GM21390 (cell line): ENCODE data around the gene TNFRSF11A.

Experiments used
- ATAC-seq: cut with Tn5 transposase; IDR thresholded peaks from one replicate; pipeline ENCODE4 v1.9.1; 2021; ENCODE audit not compliant: unreplicated experiment

The TNFRSF11A gene

DNA sequence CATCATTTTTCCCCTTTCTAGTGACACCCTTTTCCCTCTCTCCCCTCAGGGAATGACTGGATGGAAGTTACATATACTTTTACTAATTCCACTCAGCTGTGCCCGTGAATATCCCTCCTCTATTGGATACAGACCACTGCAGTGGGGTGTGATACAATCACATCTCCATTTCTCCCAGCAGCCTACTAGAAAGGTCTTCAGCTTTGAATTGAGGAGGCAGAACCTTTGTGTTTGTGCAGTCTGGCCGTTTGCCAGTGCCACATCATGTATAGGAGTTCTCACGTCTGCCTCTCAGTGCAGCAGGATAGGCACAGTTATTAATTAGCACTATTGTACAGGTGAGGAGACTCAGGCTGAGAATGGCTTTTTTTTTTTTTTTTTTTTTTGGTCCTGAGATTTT is 16.4 kb downstream of the TNFRSF11A start:
- ATAC-seq: no peak

DNA sequence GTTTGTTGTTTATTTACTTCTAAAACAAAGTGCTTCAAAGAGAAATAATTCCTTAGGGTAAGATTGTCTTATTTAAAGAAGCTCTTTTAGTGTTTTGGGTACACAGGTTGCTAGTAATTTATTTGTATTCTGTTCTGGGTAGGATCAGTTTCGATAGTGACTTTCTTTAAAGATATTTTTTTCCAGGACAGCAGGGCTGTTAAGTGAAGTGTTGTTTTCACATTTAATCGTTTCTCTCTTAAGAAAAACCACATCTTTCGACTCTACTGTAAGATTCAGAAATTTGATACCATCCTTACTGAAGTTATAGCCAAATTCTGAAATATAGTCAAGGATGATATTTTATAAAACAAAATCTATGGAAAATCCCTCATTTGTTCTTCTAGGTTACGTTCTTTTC is 17.8 kb downstream of the TNFRSF11A start:
- no peak for ATAC-seq

DNA sequence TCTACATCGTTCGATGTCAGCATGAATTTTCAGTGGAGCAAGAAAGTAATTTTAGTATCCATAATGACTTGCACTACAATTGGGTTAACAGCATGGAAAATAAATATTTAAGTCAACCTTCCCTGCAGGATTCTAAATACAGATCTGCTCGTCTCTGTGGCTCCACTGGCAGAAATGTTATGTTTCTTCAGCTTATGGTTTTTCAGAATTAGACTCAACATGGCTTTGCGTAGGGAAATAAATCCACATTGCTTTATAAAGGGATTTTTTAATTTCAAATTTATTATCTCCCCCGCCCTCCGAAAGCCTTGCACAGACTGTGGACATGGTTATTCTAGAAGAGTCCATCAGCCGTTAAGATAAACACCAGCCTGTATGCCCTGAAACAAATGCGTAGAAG is 18.2 kb downstream of the TNFRSF11A start:
- no peak for ATAC-seq

DNA sequence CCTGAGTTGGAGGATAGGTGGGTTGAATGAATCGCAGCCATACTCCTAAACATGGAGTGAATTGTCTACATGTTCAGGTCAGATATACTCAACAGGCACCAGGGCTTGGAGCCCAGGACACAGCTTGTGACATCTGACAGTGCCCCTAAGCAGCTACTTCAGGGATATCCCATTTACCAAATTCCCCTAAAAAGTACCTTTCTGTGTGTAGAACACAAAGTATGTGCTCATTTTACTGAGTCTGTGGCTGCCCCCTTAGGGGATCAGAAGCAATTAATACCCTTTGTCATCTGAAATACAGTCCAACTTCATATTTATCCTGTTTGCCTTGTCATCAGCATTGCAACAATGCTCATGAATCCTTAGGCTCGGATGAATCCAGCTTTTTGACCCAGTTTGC is 20.8 kb downstream of the TNFRSF11A start:
- ATAC-seq: no peak

DNA sequence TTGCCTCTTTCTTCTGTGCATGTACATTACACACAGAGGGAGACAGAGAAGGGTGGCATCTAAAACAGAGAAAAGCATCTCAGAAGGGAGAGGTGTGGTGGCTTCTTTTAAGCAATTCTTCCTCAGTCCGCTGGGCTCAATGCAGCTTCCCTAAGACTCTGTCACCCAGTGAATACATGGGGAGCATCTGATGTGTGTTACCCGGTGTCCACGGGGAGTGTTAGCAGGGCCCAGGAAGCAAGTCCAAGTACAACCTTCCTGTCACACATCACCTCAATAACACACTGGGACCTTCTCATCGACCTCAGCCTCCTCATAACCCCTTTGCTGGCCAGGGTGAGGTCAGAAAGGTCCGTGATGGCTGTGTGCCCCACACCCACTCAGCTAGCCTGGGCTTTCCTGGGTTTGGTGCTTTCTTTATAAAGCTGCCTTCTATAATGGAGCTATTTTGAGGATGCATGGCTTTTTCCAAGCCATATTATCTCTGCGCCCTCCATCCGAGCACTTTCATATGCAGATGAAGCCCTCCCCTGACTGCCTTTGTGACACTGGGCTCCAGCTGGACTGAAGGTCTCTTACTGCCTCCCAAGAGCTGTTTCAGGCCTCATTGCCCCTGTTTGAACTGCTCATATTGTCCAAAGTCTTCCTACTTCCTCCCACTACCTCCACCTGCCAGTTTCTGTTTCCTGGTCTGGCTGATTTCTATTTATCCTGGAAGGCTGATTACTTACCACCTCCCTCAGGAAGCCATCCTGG is 21.4 kb downstream of the TNFRSF11A start:
- ATAC-seq: no peak

DNA sequence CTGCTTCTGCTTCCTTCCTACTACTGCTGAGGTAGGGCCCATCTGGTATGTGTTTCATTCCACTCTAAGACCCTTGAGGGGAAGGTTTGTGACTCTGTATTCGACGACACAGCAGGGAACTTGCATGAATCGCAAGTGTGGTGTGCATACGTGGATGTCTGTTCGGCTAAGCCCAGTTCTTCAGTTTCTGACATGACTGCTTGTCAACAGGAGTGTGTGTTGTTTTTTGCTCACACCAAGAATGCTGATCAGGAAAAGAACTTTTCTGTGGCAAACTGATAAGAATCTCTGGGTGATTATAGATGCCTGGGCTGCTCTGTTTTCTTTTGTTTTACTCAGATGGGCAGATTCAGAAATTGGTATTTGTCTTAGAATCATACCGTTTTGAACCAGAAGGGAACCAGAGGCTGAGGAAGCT is 22.0 kb downstream of the TNFRSF11A start:
- no peak for ATAC-seq

DNA sequence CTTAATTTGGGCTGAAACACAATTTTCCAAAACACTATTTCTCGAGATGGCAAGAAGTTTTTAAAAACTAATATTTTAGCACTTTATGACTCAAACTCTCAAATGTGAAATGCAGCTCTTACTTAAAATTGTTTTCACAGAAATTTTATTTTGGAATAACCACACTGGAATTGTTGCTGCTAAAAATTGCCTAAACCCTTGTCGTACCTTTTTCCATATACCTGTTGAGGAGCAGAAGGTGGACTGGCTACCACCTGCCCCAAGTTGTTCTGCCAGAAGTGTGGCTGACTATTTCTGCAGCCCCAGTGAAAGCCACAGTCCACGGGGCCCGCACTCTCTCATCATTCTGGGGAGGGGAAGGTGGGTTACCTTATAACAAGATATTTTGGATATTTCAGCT is 23.4 kb downstream of the TNFRSF11A start:
- ATAC-seq: no peak

DNA sequence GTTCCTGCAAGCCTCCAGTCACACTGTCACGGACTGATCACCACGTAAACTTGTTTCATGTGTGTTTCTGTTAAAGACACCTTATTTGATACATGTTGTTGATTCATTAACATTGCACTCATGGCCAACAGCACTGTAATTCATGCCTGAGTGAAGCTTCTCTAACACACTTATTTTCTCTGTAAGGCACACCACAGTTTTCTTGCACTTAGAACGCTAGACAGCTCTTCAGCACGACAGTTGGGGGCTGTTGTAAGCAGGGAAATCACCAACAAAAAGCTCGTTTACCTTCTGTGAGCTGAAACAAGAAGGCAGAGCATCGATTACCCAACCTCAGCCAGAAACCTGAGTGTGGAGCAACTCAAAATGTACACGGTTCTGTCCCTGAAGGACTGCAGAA is 28.1 kb downstream of the TNFRSF11A start:
- no peak for ATAC-seq

DNA sequence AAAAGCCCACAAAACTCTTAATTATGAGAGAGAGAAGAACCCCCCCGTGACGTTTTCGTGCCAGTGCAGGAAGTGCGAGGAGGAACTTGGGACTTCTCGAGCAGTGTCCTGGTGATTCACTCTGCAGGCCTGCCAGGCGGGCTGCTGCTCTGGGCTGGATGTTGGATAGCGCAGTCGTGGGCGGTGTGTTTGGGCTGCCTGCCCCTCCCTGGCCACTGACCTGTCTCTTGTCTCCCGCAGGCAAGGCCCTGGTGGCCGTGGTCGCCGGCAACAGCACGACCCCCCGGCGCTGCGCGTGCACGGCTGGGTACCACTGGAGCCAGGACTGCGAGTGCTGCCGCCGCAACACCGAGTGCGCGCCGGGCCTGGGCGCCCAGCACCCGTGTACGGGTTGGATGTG is 29.0 kb downstream of the TNFRSF11A start:
- ATAC-seq: no peak

DNA sequence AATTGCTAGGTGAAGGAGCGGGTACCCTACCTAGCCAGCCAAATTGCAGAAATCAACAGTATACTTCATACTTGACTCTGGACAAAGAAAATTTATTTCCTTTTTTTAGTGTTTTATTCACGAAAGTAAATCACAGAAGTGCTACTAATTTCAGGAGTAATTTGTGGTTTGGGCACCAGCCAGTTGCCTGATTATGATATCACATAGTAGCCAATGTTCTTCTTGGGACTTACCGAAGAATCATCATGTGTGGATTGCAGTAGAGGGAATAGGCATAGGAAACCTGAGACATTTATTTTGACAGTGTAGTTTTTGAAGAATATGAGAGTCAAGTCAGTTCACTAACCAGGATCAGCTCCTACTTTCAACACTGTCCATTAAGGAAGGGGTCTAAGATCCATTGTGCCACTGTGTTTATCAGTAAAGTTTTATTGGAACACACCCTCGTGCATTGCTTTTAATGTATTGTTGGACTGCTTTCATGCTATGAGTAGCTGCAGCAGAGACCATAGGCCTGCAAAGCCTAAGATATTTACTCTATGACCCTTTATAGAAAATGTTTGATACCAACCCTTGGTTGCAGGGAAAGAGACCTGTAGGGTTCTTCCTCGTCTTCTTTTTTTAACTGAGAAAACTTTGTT is 32.1 kb downstream of the TNFRSF11A start:
- no peak for ATAC-seq

DNA sequence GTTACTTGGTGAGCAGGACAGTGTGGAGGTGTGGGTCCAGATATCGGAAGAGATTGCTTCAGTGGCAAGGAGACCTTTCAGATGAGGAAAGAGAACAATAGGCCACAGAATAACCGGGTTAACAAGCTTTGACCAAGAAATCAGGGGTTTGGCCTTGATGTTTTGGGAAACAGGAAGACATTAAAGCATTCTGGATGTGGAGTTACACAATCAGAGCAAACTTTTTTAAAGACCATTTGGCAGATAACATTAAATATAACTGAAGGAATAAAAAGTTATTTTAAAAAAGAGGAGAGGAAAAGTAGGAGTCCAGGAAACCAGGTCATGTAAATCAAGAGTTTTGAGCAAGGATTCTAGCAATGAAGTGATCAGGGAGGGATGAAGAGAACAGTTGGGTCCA is 35.7 kb downstream of the TNFRSF11A start:
- ATAC-seq: no peak

DNA sequence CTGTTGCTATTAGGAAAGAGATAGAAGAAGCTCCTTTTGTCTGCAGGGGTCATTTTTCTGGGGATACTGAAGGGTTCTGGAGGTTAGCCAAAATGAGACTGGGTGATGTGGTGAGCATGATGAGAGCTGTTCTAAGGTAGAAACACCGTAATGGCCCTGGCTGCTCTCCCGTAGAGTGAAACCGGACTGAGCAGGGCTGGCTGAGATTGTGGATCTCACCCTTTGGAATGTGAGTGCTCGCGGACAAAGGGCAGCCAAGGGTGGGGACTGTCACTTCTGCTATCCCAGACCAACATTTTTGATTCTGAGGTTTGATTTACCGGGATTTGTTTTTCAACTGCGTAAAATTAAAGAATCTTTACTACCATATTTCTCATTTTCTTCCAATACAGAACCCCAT is 36.2 kb downstream of the TNFRSF11A start:
- no peak for ATAC-seq

DNA sequence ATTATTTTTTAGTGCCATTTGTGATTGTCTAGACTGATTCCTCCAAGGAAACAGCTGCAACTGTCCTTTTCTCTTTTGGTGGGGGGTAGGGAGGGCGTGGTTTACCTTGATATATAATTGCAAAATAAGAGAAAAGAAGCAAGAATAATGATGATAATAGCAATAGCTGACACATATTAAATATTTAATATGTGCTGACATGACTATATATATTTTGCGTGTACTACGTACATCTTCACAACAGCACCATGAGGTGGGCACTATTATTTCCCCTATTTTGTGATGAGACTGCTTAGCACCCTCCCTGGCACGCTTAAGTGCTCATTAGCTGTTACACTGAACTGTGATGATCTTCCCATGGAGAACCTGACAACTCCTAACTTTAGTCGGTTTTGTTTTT is 39.4 kb downstream of the TNFRSF11A start:
- ATAC-seq: no peak

DNA sequence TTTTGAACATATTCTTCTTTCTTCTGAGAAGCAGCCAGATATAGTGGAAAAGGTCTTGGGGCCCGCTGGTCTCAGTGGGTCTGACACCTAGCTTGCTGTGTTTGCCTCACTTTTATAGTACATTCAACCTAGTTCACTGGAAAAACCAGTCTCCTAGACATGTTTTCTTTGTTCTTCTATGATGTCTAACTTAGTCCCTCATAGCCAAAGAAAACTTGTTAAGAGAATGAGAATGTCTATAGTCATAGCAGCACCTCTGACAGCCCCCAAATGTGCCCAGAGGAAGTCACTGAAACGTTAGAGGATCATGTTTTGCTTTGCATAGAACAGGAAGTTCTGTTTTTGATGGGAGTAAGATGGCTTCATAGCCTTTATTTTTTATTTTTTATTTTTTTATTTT is 40.3 kb downstream of the TNFRSF11A start:
- ATAC-seq: no peak

DNA sequence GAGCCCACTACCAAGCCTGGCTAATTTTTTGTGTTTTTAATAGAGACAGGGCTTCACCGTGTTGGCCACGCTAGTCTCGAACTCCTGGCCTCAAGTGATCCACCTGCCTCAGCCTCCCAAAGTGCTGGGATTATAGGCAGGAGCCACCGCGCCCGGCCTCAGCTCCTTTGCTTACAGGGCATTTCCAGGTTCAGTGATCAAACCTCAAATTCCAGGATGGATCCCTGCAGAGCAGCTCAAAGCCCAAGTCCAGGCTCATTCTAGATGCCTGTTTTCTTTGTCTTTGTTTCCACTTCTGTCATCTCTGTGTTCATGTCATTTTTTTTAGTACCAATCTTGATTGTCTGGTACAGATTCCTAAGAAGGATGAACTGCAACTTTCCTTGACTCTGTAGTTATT is 41.9 kb downstream of the TNFRSF11A start:
- no peak for ATAC-seq

DNA sequence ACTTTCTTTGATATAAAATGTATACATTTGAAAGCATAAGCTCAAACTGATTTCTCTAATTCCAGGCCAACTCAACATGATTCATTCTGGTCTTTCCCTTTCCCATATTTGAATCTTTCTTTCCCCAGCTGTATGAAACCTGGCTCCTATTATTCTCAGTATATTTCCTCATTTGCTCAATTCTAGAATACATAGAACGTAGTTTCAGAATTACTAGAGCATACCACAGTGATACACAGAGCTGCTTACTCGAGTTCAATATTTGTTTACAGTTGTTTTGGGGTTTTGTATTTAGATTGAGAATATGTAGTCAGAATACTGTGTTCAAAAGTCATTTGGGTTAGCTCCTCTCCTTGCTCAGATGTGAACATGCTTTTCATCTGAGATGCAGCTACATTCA is 43.0 kb downstream of the TNFRSF11A start:
- peak; percentile 69 for ATAC-seq

DNA sequence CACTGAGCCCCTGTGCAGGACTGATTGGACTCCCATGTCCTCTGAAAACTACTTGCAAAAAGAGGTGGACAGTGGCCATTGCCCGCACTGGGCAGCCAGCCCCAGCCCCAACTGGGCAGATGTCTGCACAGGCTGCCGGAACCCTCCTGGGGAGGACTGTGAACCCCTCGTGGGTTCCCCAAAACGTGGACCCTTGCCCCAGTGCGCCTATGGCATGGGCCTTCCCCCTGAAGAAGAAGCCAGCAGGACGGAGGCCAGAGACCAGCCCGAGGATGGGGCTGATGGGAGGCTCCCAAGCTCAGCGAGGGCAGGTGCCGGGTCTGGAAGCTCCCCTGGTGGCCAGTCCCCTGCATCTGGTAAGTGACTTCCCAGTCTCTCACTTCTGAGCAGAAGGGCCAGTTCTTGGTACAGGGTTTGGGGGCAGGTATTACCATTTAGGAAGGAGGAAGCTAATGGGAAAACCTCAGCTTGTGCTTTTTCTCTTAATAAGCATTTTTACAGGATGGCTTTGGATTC is 44.1 kb downstream of the TNFRSF11A start:
- no peak for ATAC-seq

DNA sequence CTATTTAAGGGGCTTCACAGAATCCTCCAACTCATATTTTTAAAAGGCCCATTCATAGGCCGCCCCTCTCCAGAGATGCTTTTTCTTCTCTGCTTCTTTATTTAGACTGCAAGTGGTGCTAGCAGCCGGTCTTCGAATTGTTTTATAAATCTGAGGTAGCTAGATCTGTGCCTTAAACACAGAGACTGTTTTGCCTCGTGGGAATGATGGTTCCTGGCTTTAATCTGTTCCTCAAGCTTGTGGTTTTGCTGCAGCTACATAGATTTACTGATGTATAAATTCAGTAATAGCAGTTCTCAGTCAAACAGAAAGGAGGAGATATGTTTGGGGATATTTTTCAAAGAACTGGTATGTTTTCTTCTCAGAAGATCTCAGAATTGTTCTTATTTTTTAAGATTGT is 45.3 kb downstream of the TNFRSF11A start:
- no peak for ATAC-seq

DNA sequence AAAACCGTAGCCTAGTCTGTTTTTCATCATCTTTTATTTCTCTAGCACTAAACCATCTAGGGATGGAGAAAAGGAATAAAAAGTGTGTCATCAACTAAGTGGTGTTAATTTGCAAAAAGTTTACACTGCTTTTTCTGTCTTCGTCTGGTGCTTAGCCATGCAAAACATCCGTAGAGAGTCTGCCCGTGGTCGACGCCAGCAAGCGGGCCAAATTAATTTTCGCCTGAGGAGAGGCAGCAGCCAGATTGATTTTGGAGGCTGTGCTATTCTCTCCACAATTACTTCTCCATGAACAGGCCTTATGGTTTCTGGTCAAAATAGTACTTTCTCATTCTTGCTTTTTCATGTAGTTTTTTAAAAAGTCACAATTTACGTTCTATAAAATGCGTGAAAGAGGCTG is 46.3 kb downstream of the TNFRSF11A start:
- ATAC-seq: no peak

DNA sequence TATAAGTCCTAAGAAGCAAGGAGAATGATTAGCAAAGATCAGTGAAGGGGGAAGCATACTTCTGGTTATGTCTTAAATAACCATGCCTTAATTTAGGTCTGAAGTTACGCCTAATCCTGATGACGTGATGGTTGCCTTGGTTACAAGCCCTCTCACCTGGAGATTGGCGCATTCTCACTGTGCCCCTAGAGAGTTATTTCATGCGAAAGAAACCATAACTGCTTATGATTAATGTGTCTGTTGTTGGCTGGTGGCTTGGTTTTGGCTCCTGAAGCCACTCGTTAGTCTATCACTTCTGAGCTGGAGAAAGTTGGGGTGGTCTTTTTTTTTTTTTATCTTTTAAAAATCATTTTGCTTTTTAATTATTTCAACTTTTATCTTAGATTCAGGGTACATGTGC is 47.0 kb downstream of the TNFRSF11A start:
- peak; percentile 44 for ATAC-seq

DNA sequence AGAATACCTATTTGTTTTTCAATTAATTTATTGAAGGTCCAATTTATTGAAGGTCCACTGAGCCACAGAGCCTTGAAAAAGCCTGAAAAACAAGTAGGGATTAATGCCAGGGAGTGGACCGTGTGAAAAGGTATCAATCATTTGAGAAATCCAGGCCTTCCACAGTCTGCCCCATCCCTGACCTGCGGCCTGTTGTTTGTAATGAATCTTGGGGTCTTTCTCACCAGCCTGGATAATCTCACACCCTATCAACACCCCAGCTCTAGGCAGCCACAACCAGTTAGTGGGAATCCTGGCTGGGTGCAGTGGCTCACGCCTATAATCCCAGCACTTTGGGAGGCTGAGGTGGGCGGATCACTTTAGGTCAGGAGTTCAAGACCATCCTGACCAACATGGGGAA is 47.8 kb downstream of the TNFRSF11A start:
- no peak for ATAC-seq

DNA sequence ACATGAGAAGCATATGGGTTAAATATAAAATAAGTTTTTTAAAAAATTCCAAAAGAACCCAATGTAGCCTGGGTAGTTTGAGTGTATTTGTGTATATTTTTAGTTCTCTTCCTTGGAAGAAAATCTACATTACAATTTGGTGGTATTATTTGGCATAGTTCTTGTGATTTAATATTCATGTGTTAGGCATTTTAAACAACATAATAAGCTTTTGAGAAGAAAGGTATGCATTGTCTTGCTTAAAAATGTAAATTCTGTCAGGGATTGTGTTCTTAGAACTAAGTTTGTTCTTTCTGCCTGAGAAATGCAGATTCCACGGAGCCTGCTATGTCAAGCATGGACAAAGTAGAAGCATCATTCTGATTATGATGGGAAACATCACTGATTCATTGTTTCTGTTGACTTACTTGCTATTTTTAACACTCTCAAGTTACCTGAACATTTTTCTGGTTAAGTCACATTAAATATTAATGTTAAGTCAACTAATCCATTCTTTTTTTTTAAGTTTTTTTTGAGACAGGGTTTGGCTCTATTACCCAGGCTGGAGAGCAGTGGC is 49.4 kb downstream of the TNFRSF11A start:
- no peak for ATAC-seq
